Uterus (tissue), 2 donors: ENCODE data around the gene FNBP1L.

Experiments used
- CTCF ChIP-seq, 4 experiments: fragments of 200-600 bp in 2 of 4; fragments of 450-650 bp in 2 of 4; sonication (generic) in 2 of 4; IDR thresholded peaks; one replicate each; pipeline ENCODE4 v1.5.1; 2016 to 2019; ENCODE audit warnings: antibody characterized with exemption in 4 of 4, mild to moderate bottlenecking in 2 of 4, moderate library complexity in 1 of 4
- POLR2A ChIP-seq, 2 donors: fragments of 450-650 bp; IDR thresholded peaks; one replicate each; pipeline ENCODE4 v1.6.1; 2016; ENCODE audit warnings: antibody characterized with exemption in 2 of 2, mild to moderate bottlenecking in 1 of 2, moderate library complexity in 1 of 2

- TF ChIP-seq POLR2A (IDR thresholded peaks at IDR 0.05) (peak; percentile 36 to 70), CTCF (IDR thresholded peaks at IDR 0.05) (no peak)
Measured at GRCh38 chr1:93447481-93448291, at the start of gene FNBP1L.
